Gastroesophageal sphincter (tissue), 3 donors: ENCODE data around the gene ERO1B.

Source experiments
- EP300 ChIP-seq: sonication (generic); formaldehyde crosslinking; IDR thresholded peaks from one replicate; pipeline ENCODE4 v1.6.1; 2017; ENCODE audit warnings: antibody characterized with exemption, mild to moderate bottlenecking
- POLR2A ChIP-seq, 2 donors: fragments of 450-650 bp; IDR thresholded peaks; one replicate each; pipeline ENCODE4 v1.6.1; 2017; ENCODE audit warnings: antibody characterized with exemption in 2 of 2, mild to moderate bottlenecking in 2 of 2, moderate library complexity in 1 of 2
- TF ChIP-seq, protein P1 (sequence below), 4 experiments: fragments of 200-600 bp in 2 of 4; fragments of 450-650 bp in 2 of 4; sonication (generic) in 1 of 4; IDR thresholded peaks; one replicate each; pipeline ENCODE4 v1.5.1; 2017 to 2019; ENCODE audit warnings: antibody characterized with exemption in 4 of 4, mild to moderate bottlenecking in 2 of 4, moderate library complexity in 2 of 4

DNA sequence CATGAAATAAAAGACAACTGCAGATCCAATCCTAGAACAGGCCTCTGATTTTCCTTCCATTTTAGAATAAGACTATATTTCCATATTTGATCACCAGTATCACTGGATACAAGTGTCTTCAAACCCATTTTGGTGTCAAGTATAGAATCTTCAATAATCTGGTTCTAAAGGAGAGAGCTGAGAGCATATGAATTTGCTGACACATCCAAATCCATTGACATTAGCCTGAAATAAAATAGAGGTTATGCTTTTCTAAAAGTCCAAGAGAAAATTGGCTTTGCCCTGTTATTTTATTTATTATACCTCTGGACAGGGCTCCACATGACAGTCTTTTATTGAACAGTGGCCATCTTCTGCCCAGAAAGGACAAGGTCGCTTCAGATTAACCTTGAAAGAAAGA, 28.6 kb downstream of the ERO1B start:
- TF ChIP-seq POLR2A (IDR thresholded peaks at IDR 0.05) = no peak
- TF ChIP-seq, protein P1, sequence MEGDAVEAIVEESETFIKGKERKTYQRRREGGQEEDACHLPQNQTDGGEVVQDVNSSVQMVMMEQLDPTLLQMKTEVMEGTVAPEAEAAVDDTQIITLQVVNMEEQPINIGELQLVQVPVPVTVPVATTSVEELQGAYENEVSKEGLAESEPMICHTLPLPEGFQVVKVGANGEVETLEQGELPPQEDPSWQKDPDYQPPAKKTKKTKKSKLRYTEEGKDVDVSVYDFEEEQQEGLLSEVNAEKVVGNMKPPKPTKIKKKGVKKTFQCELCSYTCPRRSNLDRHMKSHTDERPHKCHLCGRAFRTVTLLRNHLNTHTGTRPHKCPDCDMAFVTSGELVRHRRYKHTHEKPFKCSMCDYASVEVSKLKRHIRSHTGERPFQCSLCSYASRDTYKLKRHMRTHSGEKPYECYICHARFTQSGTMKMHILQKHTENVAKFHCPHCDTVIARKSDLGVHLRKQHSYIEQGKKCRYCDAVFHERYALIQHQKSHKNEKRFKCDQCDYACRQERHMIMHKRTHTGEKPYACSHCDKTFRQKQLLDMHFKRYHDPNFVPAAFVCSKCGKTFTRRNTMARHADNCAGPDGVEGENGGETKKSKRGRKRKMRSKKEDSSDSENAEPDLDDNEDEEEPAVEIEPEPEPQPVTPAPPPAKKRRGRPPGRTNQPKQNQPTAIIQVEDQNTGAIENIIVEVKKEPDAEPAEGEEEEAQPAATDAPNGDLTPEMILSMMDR (IDR thresholded peaks at IDR 0.05) = no peak
- TF ChIP-seq EP300 = no peak
